Natural killer cell (primary cell): ENCODE measurements around the gene EHMT1. TPM values are rescaled to one million over a fixed set of nuclear protein-coding genes. Genes with fewer than 3 reads are reported as not detected.

Experiments used
- ATAC-seq, 3 donors: fragments of 150-1000 bp in 2 of 3; fragments of 200-7000 bp in 1 of 3; cut with Tn5 transposase; 1 replicate in 1 of 3; 2 replicates in 2 of 3; pipeline ENCODE4 v1.10.0; 2021; ENCODE audit warnings: mild to moderate bottlenecking in 2 of 3, moderate library complexity in 2 of 3
- DNase-seq, 2 donors: peaks; one replicate each; pipeline versions ENCODE4 v3.0.0 to v3.0.0-alpha.2; 2013 to 2021; ENCODE audit warnings: mixed read lengths in 1 of 2
- H3K27ac ChIP-seq: one replicate; pipeline ENCODE4 v1.5.1; 2013; ENCODE audit warnings: mild to moderate bottlenecking, low read length
- H3K27me3 ChIP-seq: one replicate; pipeline ENCODE4 v1.6.1; 2013; ENCODE audit warnings: low read length; ENCODE audit not compliant: control insufficient read depth, insufficient read depth
- H3K36me3 ChIP-seq: one replicate; pipeline ENCODE4 v1.6.1; 2013; ENCODE audit warnings: low read length; ENCODE audit not compliant: control insufficient read depth, insufficient read depth
- H3K4me1 ChIP-seq: one replicate; pipeline ENCODE4 v1.6.1; 2013; ENCODE audit warnings: low read length; ENCODE audit not compliant: control insufficient read depth, insufficient read depth
- H3K4me3 ChIP-seq: one replicate; pipeline ENCODE4 v1.5.1; 2013; ENCODE audit warnings: low read length
- H3K9me3 ChIP-seq: one replicate; pipeline ENCODE4 v1.6.1; 2013; ENCODE audit warnings: low read length; ENCODE audit not compliant: control insufficient read depth, insufficient read depth
- H3K27ac Mint-ChIP-seq, 2 donors: one replicate each; pipeline ENCODE4 v1.8.0; 2022; ENCODE audit warnings: mild to moderate bottlenecking in 2 of 2, mixed read lengths in 2 of 2, moderate library complexity in 1 of 2
- H3K27me3 Mint-ChIP-seq, 2 donors: one replicate each; pipeline ENCODE4 v1.8.0; 2022; ENCODE audit warnings: low read depth in 2 of 2, mixed read lengths in 2 of 2
- H3K36me3 Mint-ChIP-seq: one replicate; pipeline ENCODE4 v1.8.0; 2022; ENCODE audit warnings: mixed read lengths
- H3K4me1 Mint-ChIP-seq, 2 donors: one replicate each; pipeline ENCODE4 v1.8.0; 2022; ENCODE audit warnings: mixed read lengths in 2 of 2
- H3K4me3 Mint-ChIP-seq: one replicate; pipeline ENCODE4 v1.8.0; 2022; ENCODE audit warnings: mild to moderate bottlenecking, moderate library complexity, mixed read lengths
- H3K9me3 Mint-ChIP-seq, 2 donors: one replicate each; pipeline ENCODE4 v1.8.0; 2022; ENCODE audit warnings: mixed read lengths in 2 of 2
- WGBS: methylation state at CpG from one replicate; pipeline ENCODE4 v1.1.7; 2013; ENCODE audit warnings: missing lambda C conversion rate; ENCODE audit not compliant: insufficient coverage; 5-methylcytosine and 5-hydroxymethylcytosine counted together
- intact Hi-C: fragments of 100-400 bp; cut with micrococcal nuclease; formaldehyde crosslinking; loops from one replicate; pipeline ENCODE4 v1.14.2; 2022
- total RNA-seq, 4 donors: library from RNA; stranded (reverse); fragments of 120-200 nt in 1 of 4; gene quantifications; one replicate each; pipeline versions ENCODE4 v1.2.3 to v1.2.4, GENCODE V29; 2013 to 2022
- TF ChIP-seq, protein P1 (sequence below): fragments of 200-600 bp; IDR thresholded peaks from one replicate; pipeline ENCODE4 v1.8.0; 2022; ENCODE audit warnings: antibody characterized with exemption

The EHMT1 gene
- total RNA-seq, 3 donors from 2014 or later (not counting 1 experiment from before 2014, with no cell fraction given): 173 to 200 (median 176) TPM

DNA sequence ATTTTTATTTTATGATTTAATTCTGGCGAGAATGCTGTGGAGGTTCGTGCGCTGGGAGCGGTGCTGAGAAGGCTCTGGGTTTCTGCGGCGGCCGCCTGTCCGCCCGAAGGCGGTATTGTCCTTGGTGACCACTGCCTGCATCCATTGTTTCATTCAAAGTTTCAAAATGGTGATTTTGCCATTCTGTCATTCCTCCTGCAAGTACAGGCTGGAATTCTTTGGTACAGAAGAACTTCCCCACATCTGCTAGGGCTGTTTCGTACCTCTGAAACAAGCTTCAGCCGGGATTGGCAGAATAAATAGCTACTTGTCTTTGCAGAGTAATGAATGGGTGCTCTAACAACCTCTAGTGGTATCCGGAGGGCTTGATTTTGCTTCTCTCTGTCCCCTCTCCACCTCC lies 146.2 kb downstream of the EHMT1 start:
- ATAC-seq: no peak
- intact Hi-C loops: no loop called here
- Histone ChIP-seq H3K4me1 (peaks cover 8% of the 10 kb centered on the region), H3K4me3 (no peak overlapping the region), H3K9me3 (no peaks in the 10 kb centered on the region), H3K27ac (no peak overlapping the region), H3K36me3 (peaks cover 46% of the 10 kb centered on the region), H3K27me3 (no peaks in the 10 kb centered on the region)
- peaks cover 14% of the 10 kb centered on the region for H3K36me3 Mint-ChIP-seq
- peak overlapping the region in 1 of 2 donors; percentile 10 for H3K27ac Mint-ChIP-seq
- TF ChIP-seq, protein P1, sequence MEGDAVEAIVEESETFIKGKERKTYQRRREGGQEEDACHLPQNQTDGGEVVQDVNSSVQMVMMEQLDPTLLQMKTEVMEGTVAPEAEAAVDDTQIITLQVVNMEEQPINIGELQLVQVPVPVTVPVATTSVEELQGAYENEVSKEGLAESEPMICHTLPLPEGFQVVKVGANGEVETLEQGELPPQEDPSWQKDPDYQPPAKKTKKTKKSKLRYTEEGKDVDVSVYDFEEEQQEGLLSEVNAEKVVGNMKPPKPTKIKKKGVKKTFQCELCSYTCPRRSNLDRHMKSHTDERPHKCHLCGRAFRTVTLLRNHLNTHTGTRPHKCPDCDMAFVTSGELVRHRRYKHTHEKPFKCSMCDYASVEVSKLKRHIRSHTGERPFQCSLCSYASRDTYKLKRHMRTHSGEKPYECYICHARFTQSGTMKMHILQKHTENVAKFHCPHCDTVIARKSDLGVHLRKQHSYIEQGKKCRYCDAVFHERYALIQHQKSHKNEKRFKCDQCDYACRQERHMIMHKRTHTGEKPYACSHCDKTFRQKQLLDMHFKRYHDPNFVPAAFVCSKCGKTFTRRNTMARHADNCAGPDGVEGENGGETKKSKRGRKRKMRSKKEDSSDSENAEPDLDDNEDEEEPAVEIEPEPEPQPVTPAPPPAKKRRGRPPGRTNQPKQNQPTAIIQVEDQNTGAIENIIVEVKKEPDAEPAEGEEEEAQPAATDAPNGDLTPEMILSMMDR: no peak
- no peak overlapping the region for H3K4me3 Mint-ChIP-seq
- H3K9me3 Mint-ChIP-seq: no peaks in the 10 kb centered on the region
- no peaks in the 10 kb centered on the region for H3K27me3 Mint-ChIP-seq
- 96% methylated on average over 12 of the region's 13 CpGs for WGBS
- no peak for DNase-seq
- H3K4me1 Mint-ChIP-seq: peaks cover 13 to 16% of the 10 kb centered on the region in 2 donors

DNA sequence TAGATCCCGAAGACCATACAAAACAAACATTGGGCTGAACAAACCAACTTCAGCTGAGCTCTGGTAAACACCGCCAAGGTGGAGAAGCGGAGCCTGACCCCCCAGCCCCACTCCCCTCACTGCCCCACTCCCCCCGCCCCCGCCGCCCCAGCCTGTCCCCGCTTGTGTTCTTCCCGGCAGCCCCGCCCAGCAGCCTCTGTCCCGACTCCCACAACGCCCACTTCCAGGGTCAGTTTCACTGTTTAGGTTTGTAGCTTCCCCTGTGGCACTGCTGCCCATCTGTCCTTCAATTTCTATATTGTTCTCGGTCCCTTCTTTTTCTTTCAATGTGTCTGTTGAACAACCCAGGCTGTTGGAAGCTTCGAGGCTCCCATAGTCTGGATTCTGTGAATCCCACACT lies 146.7 kb downstream of the EHMT1 start:
- ATAC-seq (no peak), DNase-seq (no peak)
- intact Hi-C loops: no loop called here
- WGBS: 92% methylated on average over 7 of the region's 13 CpGs
- TF ChIP-seq, protein P1: no peak
- Histone ChIP-seq H3K4me3 (no peak overlapping the region), H3K27ac (no peak overlapping the region), H3K36me3 (peaks cover 43% of the 10 kb centered on the region), H3K27me3 (no peaks in the 10 kb centered on the region), H3K4me1 (peaks cover 5% of the 10 kb centered on the region), H3K9me3 (no peaks in the 10 kb centered on the region)
- Mint-ChIP-seq H3K4me1 (peaks cover 19 to 22% of the 10 kb centered on the region in 2 donors), H3K36me3 (peaks cover 20% of the 10 kb centered on the region), H3K4me3 (no peak overlapping the region), H3K27me3 (no peaks in the 10 kb centered on the region), H3K9me3 (peaks cover 0 to 3% of the 10 kb centered on the region in 2 donors), H3K27ac (no peak overlapping the region)

- Histone ChIP-seq H3K4me1 (no peaks in the 10 kb centered on the region), H3K9me3 (no peaks in the 10 kb centered on the region), H3K36me3 (peaks cover 49% of the 10 kb centered on the region), H3K4me3 (no peak overlapping the region), H3K27ac (no peak overlapping the region), H3K27me3 (no peaks in the 10 kb centered on the region)
- Mint-ChIP-seq H3K4me3 (no peak overlapping the region), H3K4me1 (peaks cover 9 to 19% of the 10 kb centered on the region in 2 donors), H3K9me3 (peaks cover 0 to 3% of the 10 kb centered on the region in 2 donors), H3K27ac (no peak overlapping the region), H3K27me3 (no peaks in the 10 kb centered on the region), H3K36me3 (peaks cover 13% of the 10 kb centered on the region)
- WGBS: 94% methylated on average over 14 of the region's 14 CpGs
- TF ChIP-seq, protein P1: no peak
- intact Hi-C loops: no loop called here
- ATAC-seq (no peak), DNase-seq (no peak)
Observed at GRCh38 chr9:137771580-137771979, 152.8 kb downstream of the EHMT1 start.

- H3K4me1 Mint-ChIP-seq: peaks cover 9 to 19% of the 10 kb centered on the region in 2 donors
- Histone ChIP-seq H3K36me3 (peaks cover 51% of the 10 kb centered on the region), H3K9me3 (no peaks in the 10 kb centered on the region), H3K27ac (no peak overlapping the region), H3K4me3 (no peak overlapping the region), H3K4me1 (no peaks in the 10 kb centered on the region), H3K27me3 (no peaks in the 10 kb centered on the region)
- peaks cover 13% of the 10 kb centered on the region for H3K36me3 Mint-ChIP-seq
- H3K9me3 Mint-ChIP-seq: peaks cover 0 to 3% of the 10 kb centered on the region in 2 donors
- no peak overlapping the region for H3K4me3 Mint-ChIP-seq
- H3K27ac Mint-ChIP-seq: peak overlapping the region; percentile 43 to 61
- DNase-seq: peak in 1 of 2 donors; percentile 23
- no peak for ATAC-seq
- TF ChIP-seq, protein P1: no peak
- 92% methylated on average over 12 of the region's 12 CpGs for WGBS
- H3K27me3 Mint-ChIP-seq: no peaks in the 10 kb centered on the region
- intact Hi-C loops: no loop called here
Observed at GRCh38 chr9:137772281-137772873, 153.6 kb downstream of the EHMT1 start.
